Measurements from ENCODE around the gene UCKL1. TPM values are rescaled to one million over a fixed set of nuclear protein-coding genes. Genes with fewer than 3 reads are reported as not detected.
"Not testable (repeated sequence)": the region's sequence is repeated elsewhere in the genome, so short reads cannot be mapped to it uniquely, and the experiment has no call there.

UCKL1 gene
- polyA plus RNA-seq, 3 donors = 10.9 to 65.8 (median 14.5) TPM

- intact Hi-C loops (cut with micrococcal nuclease) = no loop called here
- H3K27me3 Mint-ChIP-seq (ENCODE audit: low read depth in 3 of 3) = no peaks in the 10 kb centered on the region
- no peak overlapping the region for H3K4me3 ChIP-seq (replicated peaks in 1 of 3; ENCODE audit: low read depth in 2 of 3, low read length in 3 of 3)
- peaks cover 95% of the 10 kb centered on the region for H3K79me2 ChIP-seq (ENCODE audit: insufficient read depth, low read length)
- H4K20me1 ChIP-seq (ENCODE audit: insufficient read depth, low read length) = peaks cover 96% of the 10 kb centered on the region
- TF ChIP-seq CTCF (IDR thresholded peaks at IDR 0.05) = no peak
- H3K4me3 Mint-ChIP-seq = no peak overlapping the region
- peaks cover 0 to 9% of the 10 kb centered on the region in 2 donors for H3K9me3 ChIP-seq (replicated peaks in 1 of 2; ENCODE audit: control insufficient read depth in 1 of 2, insufficient read depth in 1 of 2, low read length in 2 of 2)
- H3K27ac ChIP-seq (ENCODE audit: low read depth in 1 of 2, low read length in 2 of 2) = no peak overlapping the region
- H3K4me2 ChIP-seq (replicated peaks; ENCODE audit: extremely low read depth, low read length, poor library complexity, severe bottlenecking) = no peak overlapping the region
- peaks cover 33 to 83% of the 10 kb centered on the region in 2 donors for H3K36me3 ChIP-seq (replicated peaks in 1 of 2; ENCODE audit: control insufficient read depth in 1 of 2, insufficient read depth in 2 of 2, low read length in 2 of 2)
- H3K4me1 ChIP-seq (ENCODE audit: control insufficient read depth in 1 of 2, insufficient read depth in 2 of 2, low read length in 2 of 2) = peaks cover 6% of the 10 kb centered on the region in 2 donors
- H2AFZ ChIP-seq (ENCODE audit: insufficient read depth, low read depth, low read length, poor library complexity, severe bottlenecking) = no peak overlapping the region
- WGBS (ENCODE audit: insufficient coverage) = over 99% methylated on average over 11 of the region's 11 CpGs
- peak overlapping the region in 2 of 7 donors; percentile 8 to 74 for H3K27ac Mint-ChIP-seq
- peaks cover 36 to 79% of the 10 kb centered on the region in 2 donors for H3K36me3 Mint-ChIP-seq
- no peak overlapping the region for H3K9ac ChIP-seq (ENCODE audit: insufficient read depth, low read length, poor library complexity, severe bottlenecking)
- DNase-seq = no peak
- peaks cover 14% of the 10 kb centered on the region for H3K4me1 Mint-ChIP-seq
- H3K9me3 Mint-ChIP-seq = peaks cover 4 to 16% (median 9%) of the 10 kb centered on the region in 7 donors
- no peaks in the 10 kb centered on the region for H3K27me3 ChIP-seq (ENCODE audit: control insufficient read depth in 2 of 2, insufficient read depth in 2 of 2, low read length in 2 of 2)
These were observed 38.4 kb downstream of the UCKL1 start for GRCh38 chr20:63917811-63918210.

- intact Hi-C loops (cut with micrococcal nuclease) = not testable (repeated sequence)
These were observed 39.8 kb downstream of the UCKL1 start for GRCh38 chr20:63916371-63916939.

More at GRCh38 chr20:63916371-63916939, 39.8 kb downstream of the UCKL1 start:
- H3K36me3 Mint-ChIP-seq = peaks cover 30 to 73% of the 10 kb centered on the region in 2 donors
- Histone ChIP-seq H3K36me3 (replicated peaks in 1 of 2; ENCODE audit: control insufficient read depth in 1 of 2, insufficient read depth in 2 of 2, low read length in 2 of 2) (peaks cover 30 to 70% of the 10 kb centered on the region in 2 donors), H3K4me1 (ENCODE audit: control insufficient read depth in 1 of 2, insufficient read depth in 2 of 2, low read length in 2 of 2) (peaks cover 20% of the 10 kb centered on the region in 2 donors), H3K27ac (ENCODE audit: low read depth in 1 of 2, low read length in 2 of 2) (peak overlapping the region in 1 of 2 donors; percentile 36), H4K20me1 (ENCODE audit: insufficient read depth, low read length) (peaks cover 96% of the 10 kb centered on the region), H3K79me2 (ENCODE audit: insufficient read depth, low read length) (peaks cover 95% of the 10 kb centered on the region)
- not testable (repeated sequence) for H2AFZ ChIP-seq (ENCODE audit: insufficient read depth, low read depth, low read length, poor library complexity, severe bottlenecking); H3K27me3 ChIP-seq (ENCODE audit: control insufficient read depth in 2 of 2, insufficient read depth in 2 of 2, low read length in 2 of 2); DNase-seq; H3K27me3 Mint-ChIP-seq (ENCODE audit: low read depth in 3 of 3); H3K9ac ChIP-seq (ENCODE audit: insufficient read depth, low read length, poor library complexity, severe bottlenecking); H3K9me3 ChIP-seq (replicated peaks in 1 of 2; ENCODE audit: control insufficient read depth in 1 of 2, insufficient read depth in 1 of 2, low read length in 2 of 2); H3K4me2 ChIP-seq (replicated peaks; ENCODE audit: extremely low read depth, low read length, poor library complexity, severe bottlenecking); H3K4me3 ChIP-seq (replicated peaks in 1 of 3; ENCODE audit: low read depth in 2 of 3, low read length in 3 of 3)
- H3K4me3 Mint-ChIP-seq = peak overlapping the region in 1 of 2 donors; percentile 45
- H3K4me1 Mint-ChIP-seq = peaks cover 28% of the 10 kb centered on the region
- WGBS (ENCODE audit: insufficient coverage) = 93% methylated on average over 6 of the region's 8 CpGs
- H3K27ac Mint-ChIP-seq = peak overlapping the region in 5 of 7 donors; percentile 41 to 89 (median 67)
- H3K9me3 Mint-ChIP-seq = peaks cover 4 to 16% (median 9%) of the 10 kb centered on the region in 7 donors
